SU-DHL-6 (cell line): Measurements from ENCODE around the gene OXLD1.

Source experiments
- EZH2phosphoT487 ChIP-seq: fragments of 200-600 bp; sonication (generic), shearing (Covaris generic); conservative IDR thresholded peaks from 2 replicates; pipeline ENCODE4 v1.6.1; 2018; ENCODE audit warnings: mild to moderate bottlenecking, antibody characterized with exemption, low read length, moderate library complexity, mixed read lengths
- TF ChIP-seq, protein P1 (sequence below): fragments of 200-600 bp; sonication (generic); IDR thresholded peaks from one replicate; pipeline ENCODE4 v1.5.1; 2017; ENCODE audit warnings: antibody characterized with exemption, mild to moderate bottlenecking, low read length, moderate library complexity; ENCODE audit not compliant: insufficient read depth, poor library complexity, severe bottlenecking

DNA sequence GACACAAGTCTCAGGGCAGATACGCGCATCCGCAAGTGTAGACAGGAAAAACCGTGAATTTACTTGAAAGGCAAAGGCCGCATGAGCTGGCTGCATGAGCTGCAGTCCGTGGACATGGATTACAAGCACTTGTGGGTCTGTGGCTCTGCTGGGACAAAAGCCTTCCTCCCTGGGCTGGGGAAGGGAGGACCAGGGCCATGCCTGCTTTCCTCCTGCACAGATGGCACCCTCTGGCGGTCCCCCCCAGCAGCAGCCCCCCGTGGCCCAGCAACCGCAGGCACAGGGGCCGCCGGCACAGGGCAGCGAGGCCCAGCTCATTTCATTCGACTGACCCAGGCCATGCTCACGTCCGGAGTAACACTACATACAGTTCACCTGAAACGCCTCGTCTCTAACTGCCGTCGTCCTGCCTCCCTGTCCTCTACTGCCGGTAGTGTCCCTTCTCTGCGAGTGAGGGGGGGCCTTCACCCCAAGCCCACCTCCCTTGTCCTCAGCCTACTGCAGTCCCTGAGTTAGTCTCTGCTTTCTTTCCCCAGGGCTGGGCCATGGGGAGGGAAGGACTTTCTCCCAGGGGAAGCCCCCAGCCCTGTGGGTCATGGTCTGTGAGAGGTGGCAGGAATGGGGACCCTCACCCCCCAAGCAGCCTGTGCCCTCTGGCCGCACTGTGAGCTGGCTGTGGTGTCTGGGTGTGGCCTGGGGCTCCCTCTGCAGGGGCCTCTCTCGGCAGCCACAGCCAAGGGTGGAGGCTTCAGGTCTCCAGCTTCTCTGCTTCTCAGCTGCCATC is 35.1 kb upstream of the OXLD1 start:
- TF ChIP-seq EZH2phosphoT487 = no peak
- TF ChIP-seq, protein P1, sequence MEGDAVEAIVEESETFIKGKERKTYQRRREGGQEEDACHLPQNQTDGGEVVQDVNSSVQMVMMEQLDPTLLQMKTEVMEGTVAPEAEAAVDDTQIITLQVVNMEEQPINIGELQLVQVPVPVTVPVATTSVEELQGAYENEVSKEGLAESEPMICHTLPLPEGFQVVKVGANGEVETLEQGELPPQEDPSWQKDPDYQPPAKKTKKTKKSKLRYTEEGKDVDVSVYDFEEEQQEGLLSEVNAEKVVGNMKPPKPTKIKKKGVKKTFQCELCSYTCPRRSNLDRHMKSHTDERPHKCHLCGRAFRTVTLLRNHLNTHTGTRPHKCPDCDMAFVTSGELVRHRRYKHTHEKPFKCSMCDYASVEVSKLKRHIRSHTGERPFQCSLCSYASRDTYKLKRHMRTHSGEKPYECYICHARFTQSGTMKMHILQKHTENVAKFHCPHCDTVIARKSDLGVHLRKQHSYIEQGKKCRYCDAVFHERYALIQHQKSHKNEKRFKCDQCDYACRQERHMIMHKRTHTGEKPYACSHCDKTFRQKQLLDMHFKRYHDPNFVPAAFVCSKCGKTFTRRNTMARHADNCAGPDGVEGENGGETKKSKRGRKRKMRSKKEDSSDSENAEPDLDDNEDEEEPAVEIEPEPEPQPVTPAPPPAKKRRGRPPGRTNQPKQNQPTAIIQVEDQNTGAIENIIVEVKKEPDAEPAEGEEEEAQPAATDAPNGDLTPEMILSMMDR = no peak
